ENCODE data around the gene NUP93. TPM values are rescaled to one million over a fixed set of nuclear protein-coding genes. Genes with fewer than 3 reads are reported as not detected.

Gene NUP93
- polyA plus RNA-seq (2012; ENCODE audit: insufficient read length, low read depth): 72.4 TPM

GRCh38 chr16:56729735-56730662, at the start of gene NUP93:
Gene NUP93, plus strand, starts transcription at chr16:56730129. Its CDS starts 18,119 bp downstream, at chr16:56748248.
- TF ChIP-seq REST (IDR thresholded peaks at IDR 0.05; ENCODE audit: insufficient read depth in 1 of 2, low read depth in 2 of 2, low read length in 2 of 2) (no peak), TAF1 (IDR thresholded peaks at IDR 0.05; ENCODE audit: borderline replicate concordance, insufficient read depth, low read length) (peak; percentile 56; the same call in 1 of the 2 replicates), SIN3A (IDR thresholded peaks at IDR 0.05; ENCODE audit: borderline replicate concordance, insufficient read depth, low read length) (0 out of 2 replicates have a peak, but pooled peaks have one; percentile 43), POLR2AphosphoS5 (IDR thresholded peaks at IDR 0.05; ENCODE audit: low read depth, low read length) (peak; percentile 69), FOXP2 (optimal IDR thresholded peaks at IDR 0.05; ENCODE audit: borderline replicate concordance, extremely low read depth, extremely low read length, insufficient read depth) (peak; percentile 22)

GRCh38 chr16:56681939-56682702, 47.8 kb upstream of the NUP93 start, which contains the start of gene MT1X:
Gene MT1X, plus strand, starts transcription at chr16:56682470. Its CDS starts 71 bp downstream, at chr16:56682541.
- TF ChIP-seq FOXP2 (optimal IDR thresholded peaks at IDR 0.05; ENCODE audit: borderline replicate concordance, extremely low read depth, extremely low read length, insufficient read depth): no peak
- TF ChIP-seq SIN3A (IDR thresholded peaks at IDR 0.05; ENCODE audit: borderline replicate concordance, insufficient read depth, low read length): no peak
- TF ChIP-seq POLR2AphosphoS5 (IDR thresholded peaks at IDR 0.05; ENCODE audit: low read depth, low read length): peak; percentile 68
- TF ChIP-seq TAF1 (IDR thresholded peaks at IDR 0.05; ENCODE audit: borderline replicate concordance, insufficient read depth, low read length): no peak
- TF ChIP-seq REST (IDR thresholded peaks at IDR 0.05; ENCODE audit: insufficient read depth in 1 of 2, low read depth in 2 of 2, low read length in 2 of 2): no peak

- TF ChIP-seq SIN3A (IDR thresholded peaks at IDR 0.05; ENCODE audit: borderline replicate concordance, insufficient read depth, low read length) (no peak), REST (IDR thresholded peaks at IDR 0.05; ENCODE audit: insufficient read depth in 1 of 2, low read depth in 2 of 2, low read length in 2 of 2) (no peak), FOXP2 (optimal IDR thresholded peaks at IDR 0.05; ENCODE audit: borderline replicate concordance, extremely low read depth, extremely low read length, insufficient read depth) (no peak), TAF1 (IDR thresholded peaks at IDR 0.05; ENCODE audit: borderline replicate concordance, insufficient read depth, low read length) (no peak), POLR2AphosphoS5 (IDR thresholded peaks at IDR 0.05; ENCODE audit: low read depth, low read length) (no peak)
These were observed 47.1 kb upstream of the NUP93 start for GRCh38 chr16:56682703-56683397.

GRCh38 chr16:56683424-56684172, 46.3 kb upstream of the NUP93 start:
- TF ChIP-seq REST (IDR thresholded peaks at IDR 0.05; ENCODE audit: insufficient read depth in 1 of 2, low read depth in 2 of 2, low read length in 2 of 2) (no peak), SIN3A (IDR thresholded peaks at IDR 0.05; ENCODE audit: borderline replicate concordance, insufficient read depth, low read length) (no peak), POLR2AphosphoS5 (IDR thresholded peaks at IDR 0.05; ENCODE audit: low read depth, low read length) (no peak), TAF1 (IDR thresholded peaks at IDR 0.05; ENCODE audit: borderline replicate concordance, insufficient read depth, low read length) (no peak), FOXP2 (optimal IDR thresholded peaks at IDR 0.05; ENCODE audit: borderline replicate concordance, extremely low read depth, extremely low read length, insufficient read depth) (no peak)

All from PFSK-1 (cell line).